Measurements from ENCODE around the gene RO60. TPM values are rescaled to one million over a fixed set of nuclear protein-coding genes. Genes with fewer than 3 reads are reported as not detected.
"Not testable (repeated sequence)": the region's sequence is repeated elsewhere in the genome, so short reads cannot be mapped to it uniquely, and the experiment has no call there.

The RO60 gene
- 260 TPM for total RNA-seq (ENCODE audit: insufficient read depth, low replicate concordance)

DNA sequence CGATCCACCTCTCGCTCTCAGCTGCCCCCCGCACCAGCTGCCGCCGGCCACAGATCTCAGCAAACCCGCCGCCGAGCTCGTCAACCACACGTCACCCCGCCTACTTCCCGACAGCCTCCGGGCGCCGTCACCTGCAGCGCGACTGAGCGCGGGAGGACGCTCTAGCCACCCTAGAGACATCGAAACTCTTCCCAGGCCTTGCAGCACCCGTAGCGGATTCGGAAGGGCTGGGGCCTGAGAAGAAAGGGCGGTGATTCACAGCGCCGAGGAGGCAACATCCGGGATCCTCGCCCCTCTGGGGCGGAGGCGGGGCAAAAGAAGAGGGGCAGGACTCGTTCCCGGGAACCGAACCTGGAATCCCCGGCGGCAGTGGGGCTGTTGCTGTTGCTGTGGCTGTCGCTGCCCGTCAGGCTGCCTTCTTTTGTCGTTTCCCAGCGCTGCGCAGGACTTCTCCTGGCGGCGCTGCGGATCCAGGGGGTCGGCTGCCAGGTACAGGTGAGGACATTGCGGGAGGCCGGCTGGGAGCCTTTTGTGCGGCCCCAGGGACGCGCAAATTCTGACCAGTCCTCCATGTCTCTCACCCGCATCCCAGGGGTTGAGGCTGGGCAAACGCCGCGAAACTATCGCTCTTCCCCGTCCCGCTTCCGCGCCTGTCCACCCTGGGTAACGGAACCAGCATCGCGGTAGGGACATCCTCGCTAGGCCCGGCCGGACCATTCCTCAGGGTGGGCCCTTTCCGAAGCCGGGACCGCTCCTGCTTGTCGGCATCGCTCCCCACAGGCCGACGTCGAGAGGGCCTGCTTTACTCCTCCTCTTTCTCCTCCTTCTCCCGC is at the start of gene RO60, which contains the start of gene UCHL5:
TSS of gene RO60 (plus strand) at position 331 of the 833 bp plus-strand sequence. CDS start 9,443 bp downstream, outside the sequence.
TSS of gene UCHL5 (minus strand) at position 79 of the 833 bp plus-strand sequence. CDS start 100 bp downstream, outside the sequence.
- DNase-seq (ENCODE audit: low spot score): peak; percentile 99

DNA sequence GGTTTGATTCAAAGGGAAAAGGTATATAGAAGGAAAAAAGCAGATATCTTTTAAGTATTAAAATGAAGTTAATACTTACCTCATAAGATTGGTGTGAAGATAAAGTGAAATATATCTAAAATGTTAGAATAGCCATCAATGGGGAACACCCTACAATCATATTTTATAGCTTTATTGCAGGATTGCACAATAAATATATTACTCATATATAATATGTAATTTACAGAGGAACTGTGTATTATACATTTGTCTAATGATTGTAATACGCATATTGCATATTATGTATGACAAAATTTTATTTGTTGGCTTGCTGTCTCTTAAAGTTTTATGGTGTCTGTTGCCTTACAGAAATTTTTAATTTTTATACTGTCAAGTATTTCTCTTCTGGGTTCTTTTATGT is 48.0 kb upstream of the RO60 start:
- DNase-seq (ENCODE audit: low spot score): no peak

DNA sequence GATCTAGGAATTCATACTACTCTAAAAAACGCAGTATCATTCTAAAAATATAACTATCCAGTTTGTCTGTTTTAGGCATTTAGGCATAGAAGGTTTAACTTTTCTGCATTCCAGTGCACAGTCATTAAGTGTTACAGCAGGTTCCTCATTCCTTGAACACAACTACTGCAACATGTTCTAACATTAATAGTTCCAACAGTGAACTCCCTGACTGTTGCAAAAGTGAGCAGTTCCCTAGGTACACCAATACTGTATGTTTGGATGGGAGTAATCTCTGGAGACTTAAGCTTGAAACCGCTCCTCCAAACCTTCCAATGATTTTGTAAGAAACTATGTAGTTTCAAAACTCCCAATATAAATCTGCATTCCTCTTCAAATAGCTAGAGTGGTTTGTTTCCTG is 46.4 kb upstream of the RO60 start:
- DNase-seq (ENCODE audit: low spot score): peak; percentile 63

DNA sequence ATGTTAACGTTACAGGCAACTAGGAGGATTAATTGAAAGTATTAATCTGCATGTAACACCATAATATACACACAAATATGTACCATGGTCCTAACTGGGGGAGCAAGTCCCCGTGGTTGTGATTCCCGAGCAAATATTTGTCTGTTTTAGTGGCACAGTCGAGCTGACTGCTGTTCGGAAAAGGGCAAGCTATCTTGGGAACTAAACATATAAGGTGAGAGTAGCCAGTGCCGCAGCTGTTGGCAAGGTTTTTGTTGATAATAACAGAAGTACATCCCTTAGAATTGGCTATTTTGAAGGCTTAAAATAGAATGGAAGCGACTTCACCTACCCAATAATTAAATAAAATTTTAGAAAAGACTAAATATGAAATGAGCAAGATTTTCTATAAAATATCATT is 45.7 kb upstream of the RO60 start:
- DNase-seq (ENCODE audit: low spot score): no peak

DNA sequence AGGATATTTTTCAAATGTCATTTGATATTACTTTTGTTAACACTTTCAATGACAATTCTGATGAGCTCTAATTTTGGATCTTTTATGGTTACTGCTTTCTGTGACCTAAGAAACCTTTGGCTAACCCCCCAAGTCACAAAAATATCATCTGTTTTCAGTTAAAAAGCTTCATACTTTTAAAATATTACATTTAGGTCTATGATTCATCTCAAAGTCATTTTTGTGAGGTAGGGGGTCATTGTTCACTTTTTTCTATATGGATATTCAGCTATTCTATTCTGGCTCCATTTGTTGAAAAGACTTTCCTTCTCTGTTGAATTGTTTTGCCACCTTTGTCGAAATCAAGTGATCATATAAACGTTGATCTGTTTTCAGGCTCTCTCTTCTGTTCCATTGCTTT is 45.0 kb upstream of the RO60 start:
- DNase-seq (ENCODE audit: low spot score): no peak

DNA sequence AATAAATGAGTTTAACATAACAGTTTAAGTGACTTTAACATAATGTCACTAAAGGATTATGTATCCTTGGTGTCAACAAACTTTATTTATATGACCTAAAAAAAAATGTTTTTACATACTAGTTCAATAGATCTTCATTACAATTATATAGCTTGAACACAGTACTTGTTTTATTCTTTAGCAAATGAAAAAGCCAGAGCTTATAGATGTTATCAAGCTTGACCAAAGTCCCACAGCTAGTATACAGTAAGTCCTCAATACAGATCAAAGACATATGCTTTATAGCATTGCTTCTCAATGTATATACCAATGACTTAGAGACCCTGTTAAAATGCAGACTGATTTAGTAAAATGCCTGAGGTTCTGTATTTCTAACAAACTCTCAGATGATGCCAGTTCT is 42.6 kb upstream of the RO60 start:
- no peak for DNase-seq (ENCODE audit: low spot score)

DNA sequence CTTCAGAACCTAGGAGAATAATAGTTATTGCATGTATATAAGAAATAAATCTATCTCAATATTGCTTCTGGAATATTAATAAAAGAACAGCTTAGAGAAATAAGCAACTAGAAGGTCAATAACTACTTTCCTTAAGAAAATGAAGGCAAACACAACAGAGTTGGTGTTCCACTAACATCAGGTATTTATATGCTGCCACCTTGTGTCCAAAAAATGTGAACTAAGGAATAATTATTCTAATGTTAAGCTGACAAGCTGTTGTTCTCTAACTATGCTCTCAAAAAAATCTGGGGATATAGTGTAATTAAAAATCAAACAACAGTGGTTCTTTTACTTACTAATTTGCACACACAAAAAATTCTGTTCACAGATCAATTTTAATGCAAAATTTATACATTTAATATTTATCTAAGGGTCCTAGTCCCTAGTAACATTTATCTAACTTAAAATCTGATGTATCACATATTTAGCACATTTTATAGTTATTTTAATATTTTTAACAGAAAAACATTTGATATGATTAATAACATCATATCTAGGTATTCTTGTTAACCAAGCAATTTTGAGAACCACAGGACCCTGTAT is 39.9 kb upstream of the RO60 start:
- peak; percentile 74 for DNase-seq (ENCODE audit: low spot score)

DNA sequence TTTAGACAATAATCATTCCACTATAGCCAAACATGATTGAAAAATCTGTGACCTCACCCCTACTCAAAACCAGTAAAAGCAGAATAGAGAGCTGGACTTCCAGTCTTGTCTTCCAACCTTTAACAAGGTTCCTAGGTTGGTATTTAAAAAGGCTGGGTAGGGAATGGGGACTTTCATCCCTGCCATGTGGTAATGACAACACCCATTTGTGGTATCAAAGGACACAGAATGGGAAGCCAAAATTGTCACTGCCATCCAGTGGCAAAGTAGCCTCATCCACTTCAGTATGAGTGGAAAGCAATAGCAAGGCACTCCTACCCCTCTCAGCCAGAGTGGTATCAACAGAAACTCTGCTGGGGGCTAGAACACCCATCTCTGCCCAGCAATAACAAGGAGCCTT is 34.2 kb upstream of the RO60 start:
- no peak for DNase-seq (ENCODE audit: low spot score)

DNA sequence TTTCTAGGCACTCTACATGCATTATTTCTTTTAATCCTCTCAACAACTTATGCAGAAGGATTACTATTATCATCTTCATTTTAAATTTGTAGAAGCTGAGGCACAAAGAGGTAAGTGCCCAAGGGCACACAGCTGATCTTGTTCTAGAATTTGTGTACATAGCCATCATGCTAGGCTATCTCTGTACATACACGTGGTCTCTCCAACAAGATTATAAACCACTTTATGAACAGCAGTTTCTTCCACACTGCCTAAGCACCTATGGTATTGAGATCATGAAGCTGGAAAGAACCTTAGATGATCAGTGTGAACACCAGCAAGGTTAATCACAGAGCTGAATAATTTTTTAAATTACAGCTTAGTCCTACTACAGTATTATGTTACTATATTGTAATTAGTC is 29.1 kb upstream of the RO60 start:
- DNase-seq (ENCODE audit: low spot score): no peak

DNA sequence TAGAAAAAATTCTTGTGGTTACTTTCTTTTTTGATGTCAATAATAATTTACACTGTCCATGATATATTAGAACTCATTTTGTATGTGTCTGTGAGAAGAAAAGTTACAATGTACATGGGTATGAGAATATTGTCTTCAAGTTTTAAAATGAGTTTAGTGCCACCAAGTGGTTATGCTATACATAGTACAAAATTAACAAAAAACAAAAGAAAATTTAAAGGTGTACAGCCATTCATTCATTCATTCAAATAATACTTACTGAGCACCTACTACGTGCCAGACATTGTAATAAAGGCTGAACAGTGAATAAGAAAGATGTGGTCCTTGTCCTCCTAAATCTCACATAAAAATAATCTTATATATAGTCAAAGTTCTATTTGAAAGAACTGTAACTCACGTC is 28.0 kb upstream of the RO60 start:
- peak; percentile 7 for DNase-seq (ENCODE audit: low spot score)

DNA sequence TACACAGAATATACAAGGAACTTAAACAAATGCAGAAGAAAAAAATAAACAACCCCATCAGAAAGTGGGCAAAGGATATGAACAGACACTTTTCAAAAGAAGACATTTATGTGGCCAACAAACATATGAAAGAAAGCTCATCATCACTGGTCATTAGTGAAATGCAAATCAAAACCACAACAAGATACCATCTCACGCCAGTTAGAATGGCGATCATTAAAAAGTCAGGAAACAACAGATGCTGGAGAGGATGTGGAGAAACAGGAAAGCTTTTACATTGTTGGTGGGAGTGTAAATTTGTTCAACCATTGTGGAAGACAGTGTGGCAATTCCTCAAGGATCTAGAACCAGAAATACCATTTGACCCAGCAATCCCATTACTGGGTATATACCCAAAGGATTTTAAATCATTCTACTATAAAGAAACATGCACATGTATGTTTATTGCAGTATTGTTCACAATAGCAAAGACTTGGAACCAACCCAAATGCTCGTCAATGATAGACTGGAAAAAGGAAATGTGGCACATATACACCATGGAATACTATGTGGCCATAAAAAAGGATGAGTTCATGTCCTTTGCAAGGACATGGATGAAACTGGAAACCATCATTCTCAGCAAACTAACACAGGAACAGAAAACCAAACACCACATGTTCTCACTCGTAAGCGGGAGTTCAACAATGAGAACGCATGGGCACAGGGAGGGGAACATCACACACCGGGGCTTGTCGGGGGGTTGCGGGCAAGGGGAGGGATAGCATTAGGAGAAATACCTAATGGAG is 26.6 kb upstream of the RO60 start:
- not testable (repeated sequence) for DNase-seq (ENCODE audit: low spot score)

DNA sequence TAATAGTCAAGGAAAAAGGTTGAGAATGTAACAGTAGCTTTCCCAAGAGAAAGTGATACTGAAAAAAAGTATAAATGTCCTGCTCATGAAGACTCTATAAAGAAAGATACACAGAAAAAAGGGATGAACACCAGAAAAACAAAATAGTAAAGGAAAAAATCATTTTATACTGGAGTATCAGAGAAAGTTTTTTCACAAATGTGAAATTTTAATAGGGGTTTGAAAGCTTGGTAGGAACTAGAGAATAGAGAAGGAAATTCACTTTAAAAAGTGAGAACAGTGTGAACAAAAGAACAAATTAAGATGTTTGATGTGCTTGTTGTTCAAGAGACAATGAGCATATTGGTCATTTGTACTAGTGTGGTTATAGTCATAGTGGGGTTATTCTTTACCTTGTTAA is 25.8 kb upstream of the RO60 start:
- DNase-seq (ENCODE audit: low spot score): no peak

DNA sequence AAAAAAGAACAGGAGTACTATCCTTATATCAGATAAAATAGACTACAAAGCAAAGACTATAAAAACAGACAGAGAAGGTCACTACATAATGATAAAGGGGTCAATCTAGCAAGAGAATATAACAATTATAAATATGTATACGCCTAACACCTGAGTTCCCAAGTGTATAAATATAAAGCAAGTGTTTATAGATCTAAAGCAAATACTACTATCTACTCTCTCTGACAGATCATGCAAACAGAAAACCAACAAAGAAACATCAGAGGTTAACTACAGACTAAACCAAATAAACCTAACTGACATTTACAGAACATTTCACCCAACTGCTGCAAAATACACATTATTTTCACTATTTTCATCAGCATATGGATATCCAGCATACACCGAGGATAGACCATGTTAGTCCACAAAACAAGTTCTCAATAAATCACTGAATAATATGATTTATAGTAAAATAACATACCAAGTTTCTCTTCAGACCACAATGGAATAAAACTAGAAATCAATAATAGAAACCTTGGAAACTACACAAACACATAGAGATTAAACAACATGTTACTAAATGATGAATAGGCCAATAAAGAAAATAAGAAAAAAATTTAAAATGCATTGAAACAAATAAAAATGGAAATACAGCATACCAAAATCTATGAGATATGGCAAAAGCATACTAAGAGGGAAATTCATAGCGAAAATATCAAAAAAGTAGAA is 22.9 kb upstream of the RO60 start:
- no peak for DNase-seq (ENCODE audit: low spot score)

DNA sequence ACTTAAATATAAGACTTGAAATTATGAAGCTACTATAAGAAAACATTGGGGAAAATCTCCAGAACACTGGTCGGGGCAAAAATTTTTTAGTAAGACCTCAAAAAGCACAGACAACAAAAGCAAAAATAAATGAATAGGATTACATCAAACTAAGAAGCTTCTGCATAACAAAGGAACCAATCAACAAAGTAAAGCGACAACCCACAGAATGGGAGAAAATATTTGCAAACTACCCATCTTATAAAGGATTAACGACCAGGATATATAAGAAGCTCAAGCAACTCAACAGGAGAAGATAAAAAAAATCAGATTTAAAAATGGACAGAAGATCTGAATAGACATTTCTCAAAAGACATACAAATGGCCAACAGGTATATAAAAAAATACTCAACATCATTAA is 19.4 kb upstream of the RO60 start:
- DNase-seq (ENCODE audit: low spot score): no peak

DNA sequence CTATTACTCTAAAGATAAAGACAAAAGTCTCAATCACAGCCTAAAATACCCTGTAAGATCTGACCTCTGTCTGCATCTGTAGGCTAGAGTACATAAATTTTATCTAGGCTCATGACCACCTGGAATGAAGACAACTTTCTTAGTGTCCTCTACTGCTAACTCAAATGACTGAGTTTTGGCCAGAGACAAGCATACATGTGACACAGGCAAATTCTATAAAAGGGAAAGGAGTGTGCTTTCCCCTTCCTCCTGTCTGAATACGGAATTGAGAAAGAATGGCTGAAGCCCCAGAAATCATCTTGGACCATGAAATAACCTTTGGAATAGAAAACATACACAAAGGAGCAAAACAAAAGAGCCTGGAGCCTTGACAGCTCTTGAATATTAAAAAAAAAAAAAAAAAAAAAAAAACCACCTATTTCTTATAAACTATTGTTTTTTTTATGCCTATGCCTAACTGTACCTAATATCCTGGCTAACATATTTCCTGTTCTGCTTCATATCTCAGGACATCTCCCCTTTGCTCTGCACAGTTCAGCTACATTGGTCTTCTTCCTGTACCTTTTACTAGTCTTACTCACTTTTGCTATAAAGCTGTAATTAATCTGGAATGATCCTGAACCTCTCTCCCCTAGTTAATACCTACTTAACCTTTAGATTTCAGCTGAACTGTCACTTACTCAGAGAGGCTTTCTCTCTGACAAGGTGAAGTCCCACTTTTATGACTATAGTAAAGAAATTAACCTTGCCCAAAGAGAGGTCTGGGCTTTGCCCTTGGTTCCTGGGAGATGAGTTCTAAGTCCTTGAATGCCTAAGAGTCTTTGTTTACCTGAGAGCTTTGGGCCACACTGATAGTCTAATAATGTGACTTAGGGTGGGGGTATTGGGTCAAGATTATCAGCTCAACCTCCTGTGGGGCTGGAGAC is 16.4 kb upstream of the RO60 start:
- DNase-seq (ENCODE audit: low spot score): no peak

DNA sequence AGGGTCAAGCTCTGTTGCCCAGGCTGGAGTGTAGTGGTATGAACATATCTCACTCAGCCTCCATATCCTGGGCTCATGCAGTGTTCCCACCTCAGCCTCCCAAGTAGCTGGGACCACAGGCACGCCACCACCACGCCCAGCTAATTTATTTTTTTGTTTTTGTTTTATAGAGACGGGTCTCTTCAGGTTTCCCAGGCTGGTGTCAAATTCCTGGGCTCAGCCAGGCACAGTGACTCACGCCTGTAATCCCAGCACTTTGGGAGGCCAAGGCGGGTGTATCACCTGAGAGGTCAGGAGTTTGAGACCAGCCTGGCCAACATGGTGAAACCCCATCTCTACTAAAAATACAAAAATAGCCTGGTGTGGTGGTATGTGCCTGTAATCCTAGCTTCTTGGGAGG is 10.5 kb upstream of the RO60 start:
- DNase-seq (ENCODE audit: low spot score): not testable (repeated sequence)

DNA sequence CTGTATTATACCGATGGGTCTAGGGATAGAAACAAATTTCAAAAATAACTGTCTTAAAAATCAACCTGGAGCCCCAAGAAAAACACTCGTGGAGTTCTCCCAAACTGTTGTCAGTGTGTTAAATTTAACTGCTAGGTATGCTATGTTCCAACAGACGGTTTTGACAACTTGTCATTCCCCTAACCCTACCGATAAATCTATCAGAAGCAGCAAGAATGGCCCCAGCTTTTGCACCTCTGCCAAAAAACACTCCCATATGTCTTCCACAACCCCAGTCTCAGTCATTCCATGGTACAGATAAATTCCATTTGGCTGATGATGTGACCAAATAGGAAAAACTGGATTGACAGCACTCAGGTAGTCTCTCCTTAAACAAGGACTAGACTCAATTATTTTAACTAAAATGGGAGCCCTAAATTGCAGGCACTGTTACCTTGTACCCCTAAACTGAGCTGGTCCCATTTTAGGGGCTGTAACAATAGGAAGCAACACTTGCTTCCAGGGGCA is 5.2 kb upstream of the RO60 start:
- DNase-seq (ENCODE audit: low spot score): no peak

DNA sequence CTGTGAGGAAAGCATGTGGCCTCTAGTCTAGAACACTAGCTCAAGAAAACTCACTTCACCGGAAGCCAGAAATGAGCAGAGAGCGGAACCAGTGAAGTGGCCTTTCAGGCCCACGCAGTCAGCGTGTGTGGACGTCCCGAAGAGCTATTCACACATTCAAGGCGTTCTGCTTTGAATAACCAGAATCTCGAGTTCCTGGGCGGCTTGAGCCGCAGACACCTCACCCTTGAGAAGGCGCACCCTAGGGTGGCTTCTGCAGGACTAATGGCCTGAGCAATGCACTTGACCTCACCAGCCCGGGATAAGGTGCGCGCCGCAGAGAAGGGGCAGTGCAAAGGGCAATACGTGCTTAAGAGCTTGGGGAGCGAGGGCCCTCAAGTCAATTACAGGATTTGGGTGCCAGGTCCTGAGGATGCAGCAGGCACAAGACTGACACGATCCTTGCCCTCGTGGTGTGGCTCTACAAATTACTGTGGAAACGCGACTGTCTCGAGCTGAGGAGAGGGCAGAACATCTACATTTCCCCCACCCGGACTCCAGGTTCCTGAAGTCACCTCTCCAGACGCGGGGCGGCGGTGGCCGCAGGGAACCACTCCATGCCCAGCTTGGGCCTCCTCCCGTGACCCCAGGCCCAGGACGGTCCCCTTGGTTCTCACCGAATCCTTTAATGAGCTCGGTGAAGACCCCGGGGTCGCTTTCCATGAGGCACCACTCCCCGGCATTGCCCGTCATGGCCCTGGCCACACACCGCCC is 707 bp upstream of the RO60 start:
- peak; percentile 36 for DNase-seq (ENCODE audit: low spot score)

DNA sequence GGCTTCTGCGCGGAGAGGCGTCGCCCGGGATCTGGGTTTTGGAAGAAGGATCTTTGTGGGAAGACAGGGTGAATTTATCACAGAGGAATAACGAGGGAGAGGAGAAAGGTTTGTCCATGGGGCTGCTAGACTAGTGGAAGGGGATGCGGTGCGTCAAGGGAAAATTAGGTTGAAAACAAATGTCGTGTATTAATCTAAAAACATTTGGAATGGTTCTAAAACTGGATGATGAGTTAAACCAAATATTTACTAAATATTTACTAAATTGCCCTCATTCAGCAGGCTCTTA is 647 bp downstream of the RO60 start:
- no peak for DNase-seq (ENCODE audit: low spot score)

DNA sequence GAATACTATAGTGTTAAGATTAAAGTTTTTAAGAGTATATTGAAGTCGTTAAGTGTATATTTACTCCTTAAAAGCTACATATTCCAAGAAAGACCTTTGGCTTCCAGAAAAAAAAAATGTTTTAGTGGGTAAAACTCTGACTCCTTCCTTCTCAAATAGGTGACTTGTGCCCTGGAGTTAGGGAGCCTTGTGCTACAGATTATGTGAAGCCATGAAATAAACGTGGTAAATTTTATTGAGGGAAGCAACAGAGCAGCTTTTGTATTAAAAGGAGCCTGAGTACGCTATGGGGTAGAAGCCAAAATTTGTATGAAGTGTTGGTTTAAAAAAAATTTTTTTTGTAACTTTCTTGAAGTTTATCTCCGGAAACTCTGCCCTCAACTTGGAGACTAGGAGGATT is 994 bp downstream of the RO60 start:
- DNase-seq (ENCODE audit: low spot score): peak; percentile 17
